Stimulated activated CD4-positive, alpha-beta T cell treated with anti-CD3 and anti-CD28 coated beads, Interleukin-4, amount 100 ng/mL, for 4 hours (primary cell): Measurements from ENCODE around the gene TRIP6.

Source experiments
- DNase-seq, 2 experiments: peaks; one replicate each; pipeline ENCODE4 v3.0.0-alpha.2; 2020

TRIP6 gene

GRCh38 chr7:100874577-100875355, 7.6 kb downstream of the TRIP6 start, which contains the start of gene SRRT:
Gene SRRT (plus strand): TSS chr7:100875103. CDS start chr7:100875591, 488 bp downstream.
- DNase-seq = peak; percentile 97 to 98

- no peak for DNase-seq
Measured at GRCh38 chr7:100875356-100875751, 8.2 kb downstream of the TRIP6 start.

- DNase-seq = no peak
Measured at GRCh38 chr7:100878013-100878412, 10.8 kb downstream of the TRIP6 start.

- no peak for DNase-seq
Measured at GRCh38 chr7:100878685-100879084, 11.5 kb downstream of the TRIP6 start.

- no peak for DNase-seq
Measured at GRCh38 chr7:100879685-100880261, 12.6 kb downstream of the TRIP6 start.

GRCh38 chr7:100880645-100881044, 13.5 kb downstream of the TRIP6 start:
- DNase-seq = no peak

GRCh38 chr7:100881136-100881535, 13.9 kb downstream of the TRIP6 start:
- no peak for DNase-seq

GRCh38 chr7:100882201-100882600, 15.0 kb downstream of the TRIP6 start:
- no peak for DNase-seq

GRCh38 chr7:100882785-100883526, 15.8 kb downstream of the TRIP6 start:
- DNase-seq = no peak

GRCh38 chr7:100884736-100885439, 17.7 kb downstream of the TRIP6 start:
- no peak for DNase-seq

GRCh38 chr7:100885440-100886141, 18.4 kb downstream of the TRIP6 start:
- no peak for DNase-seq

GRCh38 chr7:100886142-100886935, 19.2 kb downstream of the TRIP6 start:
- no peak for DNase-seq

- no peak for DNase-seq
Measured at GRCh38 chr7:100886936-100887515, 19.8 kb downstream of the TRIP6 start.

GRCh38 chr7:100887516-100888290, 20.5 kb downstream of the TRIP6 start:
- peak in 1 of 2 experiments; percentile 40 for DNase-seq

GRCh38 chr7:100888291-100888987, 21.3 kb downstream of the TRIP6 start:
- no peak for DNase-seq

GRCh38 chr7:100888988-100889750, 22.0 kb downstream of the TRIP6 start, which contains the start of gene UFSP1:
Gene UFSP1 (minus strand): TSS chr7:100889715. CDS start chr7:100889271, 444 bp downstream.
- DNase-seq = no peak

- no peak for DNase-seq
Measured at GRCh38 chr7:100890653-100891567, 23.7 kb downstream of the TRIP6 start.
